HepG2 (cell line): ENCODE measurements around the gene CCDC167. TPM values are rescaled to one million over a fixed set of nuclear protein-coding genes. Genes with fewer than 3 reads are reported as not detected.

Experiments
- GMEB1 ChIP-seq: sonication (generic); formaldehyde crosslinking; IDR thresholded peaks from 2 replicates; pipeline ENCODE4 v1.5.1; 2020; ENCODE audit warnings: missing genetic modification reagents, mild to moderate bottlenecking, borderline replicate concordance
- HINFP ChIP-seq: sonication (generic); formaldehyde crosslinking; IDR thresholded peaks from 2 replicates; pipeline ENCODE4 v1.4.0; 2020; ENCODE audit warnings: low read depth, mild to moderate bottlenecking, missing genetic modification reagents
- HIVEP1 ChIP-seq: sonication (generic); formaldehyde crosslinking; IDR thresholded peaks from 2 replicates; pipeline ENCODE4 v1.4.0; 2020; ENCODE audit warnings: mild to moderate bottlenecking, missing genetic modification reagents
- HMGXB4 ChIP-seq, 2 experiments: sonication (generic) in 1 of 2; formaldehyde crosslinking in 1 of 2; IDR thresholded peaks; 2 replicates each; pipeline versions ENCODE4 v1.4.0 to v1.6.1; 2018 to 2020; ENCODE audit warnings: missing genetic modification reagents in 2 of 2, borderline replicate concordance in 1 of 2, low read depth in 1 of 2, mild to moderate bottlenecking in 1 of 2, missing biosample characterization in 1 of 2
- HNRNPLL ChIP-seq: fragments of 200-400 bp; formaldehyde crosslinking; IDR thresholded peaks from 2 replicates; pipeline ENCODE4 v1.6.1; 2017; ENCODE audit warnings: mild to moderate bottlenecking, low read depth, low read length; ENCODE audit not compliant: poor library complexity, severe bottlenecking
- HOXA7 ChIP-seq: sonication (generic); formaldehyde crosslinking; IDR thresholded peaks from 2 replicates; pipeline ENCODE4 v1.8.1; 2022; ENCODE audit warnings: mild to moderate bottlenecking, missing genetic modification reagents, moderate library complexity
- IRX3 ChIP-seq: sonication (generic); formaldehyde crosslinking; IDR thresholded peaks from 2 replicates; pipeline ENCODE4 v1.8.1; 2023; ENCODE audit warnings: mild to moderate bottlenecking, low read depth, missing genetic modification reagents, borderline replicate concordance
- MXD1 ChIP-seq: sonication (generic); formaldehyde crosslinking; IDR thresholded peaks from 2 replicates; pipeline ENCODE4 v1.4.0; 2020; ENCODE audit warnings: mild to moderate bottlenecking, missing genetic modification reagents
- SIN3B ChIP-seq: fragments of 150-350 bp; IDR thresholded peaks from 2 replicates; pipeline ENCODE4 v1.6.1; 2014; ENCODE audit warnings: low read length
- SIX1 ChIP-seq: sonication (generic); formaldehyde crosslinking; IDR thresholded peaks from 2 replicates; pipeline ENCODE4 v1.4.0; 2020; ENCODE audit warnings: missing genetic modification reagents, borderline replicate concordance
- ZFP91 ChIP-seq: sonication (generic); formaldehyde crosslinking; IDR thresholded peaks from 2 replicates; pipeline ENCODE4 v1.9.0; 2022; ENCODE audit warnings: missing genetic modification reagents, mild to moderate bottlenecking, borderline replicate concordance
- ZNF510 ChIP-seq: sonication (generic); formaldehyde crosslinking; IDR thresholded peaks from 2 replicates; pipeline ENCODE4 v1.4.0; 2020; ENCODE audit warnings: low read depth, mild to moderate bottlenecking, missing genetic modification reagents
- ZNF7 ChIP-seq: IDR thresholded peaks from 2 replicates; pipeline ENCODE4 v1.6.1; 2016; ENCODE audit warnings: missing biosample characterization, missing genetic modification reagents
- ZNF709 ChIP-seq: sonication (generic); formaldehyde crosslinking; IDR thresholded peaks from 2 replicates; pipeline ENCODE4 v1.5.0; 2020; ENCODE audit warnings: mild to moderate bottlenecking, missing genetic modification reagents
- ZSCAN12 ChIP-seq: sonication (generic); formaldehyde crosslinking; IDR thresholded peaks from 2 replicates; pipeline ENCODE4 v1.9.0; 2021; ENCODE audit warnings: mild to moderate bottlenecking, missing genetic modification reagents
- ZSCAN21 ChIP-seq: sonication (generic); formaldehyde crosslinking; IDR thresholded peaks from 2 replicates; pipeline ENCODE4 v1.8.0; 2022; ENCODE audit warnings: mild to moderate bottlenecking, missing genetic modification reagents, moderate library complexity, borderline replicate concordance
- polyA plus RNA-seq, 8 experiments: library from polyadenylated mRNA; depleted of rRNA in 3 of 8; stranded (reverse) in 7 of 8; unstranded in 1 of 8; fragments of >200 nt; fragmentation: Illumina TruSeq in 4 of 8; extraction: Trizol in 4 of 8; gene quantifications; 2 replicates each; pipeline versions ENCODE4 v1.2.1 to v1.2.3, GENCODE V29; 2011 to 2016; ENCODE audit warnings: low read depth in 4 of 8, missing spikeins in 1 of 8, mixed read lengths in 1 of 8; ENCODE audit not compliant: insufficient read depth in 1 of 8
- total RNA-seq, 5 experiments: library from RNA; depleted of rRNA; stranded (reverse); fragments of >200 nt; fragmentation: Illumina TruSeq; extraction: Trizol; gene quantifications; 2 replicates each; pipeline ENCODE4 v1.2.3, GENCODE V29; 2016; ENCODE audit warnings: low read depth in 1 of 5

Gene CCDC167
- total and polyA plus RNA-seq, 2 of the 13 experiments (the other 11 are each of a cell fraction or from before 2014, with no cell fraction given): 48.4 to 66.8 TPM

- TF ChIP-seq ZFP91: peak; percentile 71; the same call in 1 of the 2 replicates
- TF ChIP-seq HIVEP1: peak; percentile 90
- TF ChIP-seq GMEB1 (CRISPR knock-in tag): peak; percentile 73
- TF ChIP-seq SIN3B: peak; percentile 74
- 0 out of 2 replicates have a peak, but pooled peaks have one; percentile 45 for TF ChIP-seq ZNF709
- no peak for TF ChIP-seq HOXA7 (CRISPR knock-in tag)
- peak; percentile 41; the same call in 1 of the 2 replicates for TF ChIP-seq HINFP (CRISPR knock-in tag)
- TF ChIP-seq SIX1 (CRISPR knock-in tag): no peak
- TF ChIP-seq HNRNPLL: peak; percentile 40
- TF ChIP-seq HMGXB4 (CRISPR knock-in tag; IDR thresholded peaks at IDR 0.05; ENCODE audit: borderline replicate concordance in 1 of 2, low read depth in 1 of 2): peak; percentile 33 to 54; a peak in 2 of 4 replicates
- TF ChIP-seq ZNF510 (CRISPR knock-in tag): peak; percentile 76; the same call in 1 of the 2 replicates
- no peak for TF ChIP-seq ZSCAN12 (CRISPR knock-in tag)
- peak; percentile 45; the same call in 1 of the 2 replicates for TF ChIP-seq MXD1 (CRISPR knock-in tag)
- TF ChIP-seq ZSCAN21 (CRISPR knock-in tag): no peak
- no peak for TF ChIP-seq ZNF7 (CRISPR knock-in tag)
- peak; percentile 76; the same call in 1 of the 2 replicates for TF ChIP-seq IRX3 (CRISPR knock-in tag)
Observed at GRCh38 chr6:37499433-37500293, at the start of gene CCDC167 (continued).
